Epithelial cell of proximal tubule (primary cell): Measurements from ENCODE around the gene TANC1. TPM values are rescaled to one million over a fixed set of nuclear protein-coding genes. Genes with fewer than 3 reads are reported as not detected.

Experiments used
- DNase-seq: peaks from one replicate; pipeline ENCODE4 v3.0.0-alpha.2; 2011; ENCODE audit warnings: low read depth
- H3K4me3 ChIP-seq: 2 replicates; pipeline ENCODE4 v1.5.1; 2011; ENCODE audit warnings: low read depth, mild to moderate bottlenecking, low read length
- total RNA-seq: library from RNA; depleted of rRNA; stranded (reverse); fragments of >200 nt; gene quantifications from 2 replicates; pipeline ENCODE4 v1.2.3, GENCODE V29; 2015
- TF ChIP-seq, protein P1 (sequence below): conservative IDR thresholded peaks from 2 replicates; pipeline ENCODE4 v1.5.1; 2012; ENCODE audit warnings: low read depth, mild to moderate bottlenecking, low read length

TANC1 gene
- total RNA-seq, 1 donor from 2014 or later, result 14.3 TPM

DNA sequence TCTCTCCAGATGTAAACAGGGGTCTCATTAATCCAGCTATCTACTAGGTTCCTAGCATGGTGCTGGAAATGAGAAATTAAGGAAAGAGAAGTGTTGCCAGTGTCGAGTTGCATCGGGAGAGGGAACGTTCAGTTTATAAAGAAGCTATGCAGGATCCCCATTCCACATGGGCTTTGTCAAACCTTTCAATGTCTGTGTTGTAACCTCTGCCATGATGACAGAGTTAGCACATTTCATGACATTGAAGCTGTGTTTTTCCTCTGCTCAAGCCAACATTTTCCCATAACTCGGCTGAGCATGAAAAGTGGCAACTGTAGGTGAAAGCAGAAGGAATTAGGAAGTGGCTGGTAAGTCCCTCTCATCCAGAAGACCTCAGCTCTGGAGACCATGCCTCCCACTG, 184.6 kb downstream of the TANC1 start:
- no peak overlapping the region for H3K4me3 ChIP-seq
- TF ChIP-seq, protein P1, sequence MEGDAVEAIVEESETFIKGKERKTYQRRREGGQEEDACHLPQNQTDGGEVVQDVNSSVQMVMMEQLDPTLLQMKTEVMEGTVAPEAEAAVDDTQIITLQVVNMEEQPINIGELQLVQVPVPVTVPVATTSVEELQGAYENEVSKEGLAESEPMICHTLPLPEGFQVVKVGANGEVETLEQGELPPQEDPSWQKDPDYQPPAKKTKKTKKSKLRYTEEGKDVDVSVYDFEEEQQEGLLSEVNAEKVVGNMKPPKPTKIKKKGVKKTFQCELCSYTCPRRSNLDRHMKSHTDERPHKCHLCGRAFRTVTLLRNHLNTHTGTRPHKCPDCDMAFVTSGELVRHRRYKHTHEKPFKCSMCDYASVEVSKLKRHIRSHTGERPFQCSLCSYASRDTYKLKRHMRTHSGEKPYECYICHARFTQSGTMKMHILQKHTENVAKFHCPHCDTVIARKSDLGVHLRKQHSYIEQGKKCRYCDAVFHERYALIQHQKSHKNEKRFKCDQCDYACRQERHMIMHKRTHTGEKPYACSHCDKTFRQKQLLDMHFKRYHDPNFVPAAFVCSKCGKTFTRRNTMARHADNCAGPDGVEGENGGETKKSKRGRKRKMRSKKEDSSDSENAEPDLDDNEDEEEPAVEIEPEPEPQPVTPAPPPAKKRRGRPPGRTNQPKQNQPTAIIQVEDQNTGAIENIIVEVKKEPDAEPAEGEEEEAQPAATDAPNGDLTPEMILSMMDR, result no peak
- no peak for DNase-seq

DNA sequence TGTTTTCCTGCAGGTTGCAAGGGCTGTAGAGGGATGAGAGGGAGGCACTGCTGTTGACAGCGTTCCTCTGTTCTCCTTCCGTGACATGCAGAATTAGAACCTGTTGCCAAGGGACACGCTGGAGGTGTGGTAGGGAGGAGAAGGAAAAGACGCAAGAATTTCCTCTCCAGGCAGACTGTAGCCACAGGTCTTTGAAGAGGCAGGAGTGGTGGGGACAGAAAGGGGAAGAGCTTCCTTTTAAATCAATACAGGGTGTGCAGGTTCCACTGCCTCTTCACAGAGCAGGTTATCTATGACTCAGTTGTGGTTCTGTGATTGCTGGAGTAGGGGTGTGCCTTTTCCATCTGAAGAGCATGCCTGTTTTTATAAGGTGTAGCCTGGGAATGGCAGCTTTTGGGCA, 185.0 kb downstream of the TANC1 start:
- H3K4me3 ChIP-seq, result no peak overlapping the region
- TF ChIP-seq, protein P1, result no peak
- no peak for DNase-seq

DNA sequence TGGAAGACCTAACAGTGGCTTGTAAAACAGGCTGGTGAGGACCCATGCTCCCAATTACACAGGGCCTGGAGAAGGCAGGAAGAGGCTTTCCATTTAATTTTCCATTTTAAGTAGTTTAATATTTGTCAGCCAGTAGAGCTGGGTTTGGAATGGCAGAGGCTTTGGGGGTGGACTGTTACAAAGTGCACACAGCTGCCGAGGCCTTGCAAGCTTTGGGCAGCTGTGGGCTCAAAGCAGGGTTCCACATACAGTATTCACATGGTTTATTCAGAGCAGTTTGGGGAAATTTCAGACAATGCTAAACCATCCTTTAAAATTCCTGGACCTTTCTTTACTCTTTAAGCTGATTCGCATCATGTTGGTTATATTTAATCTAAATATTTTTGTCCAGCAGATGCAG, 185.5 kb downstream of the TANC1 start:
- no peak overlapping the region for H3K4me3 ChIP-seq
- no peak for DNase-seq
- TF ChIP-seq, protein P1, result no peak

DNA sequence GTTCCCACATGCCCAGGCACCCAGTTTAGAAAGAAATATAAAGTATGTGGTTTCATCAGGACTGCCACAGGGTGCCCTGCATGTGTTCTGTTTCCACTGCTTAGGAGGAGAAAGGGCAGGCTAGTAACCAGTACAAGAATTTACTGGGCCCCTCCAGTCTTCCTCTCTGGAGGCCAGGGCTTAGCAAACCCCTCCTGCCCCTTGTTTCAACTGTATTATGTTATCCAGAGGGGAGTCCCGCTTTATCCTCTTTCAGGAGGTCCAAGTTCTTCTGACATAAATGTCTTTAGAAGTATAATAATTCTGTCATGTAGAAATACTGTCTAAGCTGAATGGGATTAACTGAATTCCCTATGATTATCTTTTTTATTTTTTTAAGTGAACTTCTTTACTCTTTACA, 185.9 kb downstream of the TANC1 start:
- no peak overlapping the region for H3K4me3 ChIP-seq
- TF ChIP-seq, protein P1, result no peak
- no peak for DNase-seq

DNA sequence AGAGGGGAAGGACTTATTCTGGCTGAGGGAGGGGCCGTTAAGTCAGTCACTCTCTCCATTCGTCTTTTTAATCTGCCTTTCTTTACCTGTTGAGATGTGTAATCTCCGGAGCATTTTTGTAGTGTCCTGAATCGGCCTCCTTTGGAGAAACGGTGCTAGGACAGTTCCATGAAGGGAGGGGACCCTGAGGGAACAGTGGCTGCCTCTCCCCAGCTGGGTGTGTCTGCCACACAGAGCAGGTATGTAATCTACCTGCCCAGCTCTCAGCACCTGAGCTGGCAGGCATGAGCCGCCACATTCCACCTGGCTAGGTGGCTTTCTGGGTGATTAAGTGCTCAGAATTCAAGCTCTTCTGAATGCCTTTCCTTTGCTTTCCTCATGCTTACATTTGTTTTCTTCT, 186.9 kb downstream of the TANC1 start:
- no peak for DNase-seq
- H3K4me3 ChIP-seq, result no peak overlapping the region
- TF ChIP-seq, protein P1, result no peak

DNA sequence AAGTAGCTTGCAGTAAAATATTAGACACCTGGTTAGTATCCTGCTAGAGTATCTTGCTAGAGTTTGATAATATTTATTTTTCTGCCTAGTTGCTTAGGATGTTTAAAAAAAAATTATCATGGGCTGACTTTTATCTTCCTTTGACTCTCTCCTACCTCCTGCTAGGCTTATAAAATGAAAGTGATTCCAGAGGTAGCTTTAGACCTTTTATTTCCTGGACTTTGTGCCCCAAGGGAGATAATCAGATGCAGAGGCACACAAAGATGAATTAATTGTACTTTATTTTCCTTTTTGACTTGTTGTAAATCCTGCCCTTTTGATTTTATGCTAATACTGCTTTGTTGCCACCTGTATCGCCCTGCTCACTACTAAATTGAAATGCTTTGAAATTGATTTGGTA, 187.4 kb downstream of the TANC1 start:
- DNase-seq, result no peak
- TF ChIP-seq, protein P1, result no peak
- no peak overlapping the region for H3K4me3 ChIP-seq

DNA sequence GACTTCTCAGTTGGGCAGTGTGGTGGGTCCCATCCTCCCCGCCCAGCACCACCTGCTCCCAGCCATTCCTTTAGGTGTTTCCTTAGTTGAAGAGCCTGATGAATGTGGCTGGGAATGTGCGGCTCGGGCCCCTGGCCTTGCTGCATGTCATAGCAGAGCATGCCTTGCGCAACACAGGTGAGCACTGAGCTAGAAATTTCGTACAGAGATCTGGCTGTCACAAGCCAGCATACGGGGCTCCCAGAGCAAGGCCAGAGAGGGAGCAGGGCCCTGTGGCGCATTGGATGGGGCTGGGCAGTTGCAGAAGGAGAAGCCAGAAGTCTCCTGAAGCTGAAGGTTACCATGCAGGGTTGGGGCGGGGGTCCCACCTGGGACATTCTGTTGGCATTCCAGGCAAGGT, 188.4 kb downstream of the TANC1 start:
- TF ChIP-seq, protein P1, result no peak
- H3K4me3 ChIP-seq, result no peak overlapping the region
- DNase-seq, result no peak
